ENCODE results near the gene SPDEF.

The SPDEF gene

GRCh38 chr6:34520645-34521462 is 35.3 kb downstream of the SPDEF start:
- no peak for TF ChIP-seq CTCF (IDR thresholded peaks at IDR 0.05; ENCODE audit: insufficient read depth, low read depth, low read length, missing control alignments)

GRCh38 chr6:34519971-34520644 is 36.0 kb downstream of the SPDEF start:
- DNase-seq (ENCODE audit: low read depth), result no peak
- TF ChIP-seq CTCF (IDR thresholded peaks at IDR 0.05; ENCODE audit: insufficient read depth, low read depth, low read length, missing control alignments), result no peak
- no peak overlapping the region for H3K4me3 ChIP-seq (ENCODE audit: low read length)

More at GRCh38 chr6:34520645-34521462, 35.3 kb downstream of the SPDEF start:
- H3K4me3 ChIP-seq (ENCODE audit: low read length), result no peak overlapping the region
- no peak for DNase-seq (ENCODE audit: low read depth)

- H3K4me3 ChIP-seq (ENCODE audit: low read length), result no peak overlapping the region
- DNase-seq (ENCODE audit: low read depth), result no peak
- no peak for TF ChIP-seq CTCF (IDR thresholded peaks at IDR 0.05; ENCODE audit: insufficient read depth, low read depth, low read length, missing control alignments)
Measured at GRCh38 chr6:34518669-34519365, 37.3 kb downstream of the SPDEF start.

- DNase-seq (ENCODE audit: low read depth), result no peak
- TF ChIP-seq CTCF (IDR thresholded peaks at IDR 0.05; ENCODE audit: insufficient read depth, low read depth, low read length, missing control alignments), result no peak
- H3K4me3 ChIP-seq (ENCODE audit: low read length), result no peak overlapping the region
Measured at GRCh38 chr6:34517966-34518365, 38.2 kb downstream of the SPDEF start.

DNA sequence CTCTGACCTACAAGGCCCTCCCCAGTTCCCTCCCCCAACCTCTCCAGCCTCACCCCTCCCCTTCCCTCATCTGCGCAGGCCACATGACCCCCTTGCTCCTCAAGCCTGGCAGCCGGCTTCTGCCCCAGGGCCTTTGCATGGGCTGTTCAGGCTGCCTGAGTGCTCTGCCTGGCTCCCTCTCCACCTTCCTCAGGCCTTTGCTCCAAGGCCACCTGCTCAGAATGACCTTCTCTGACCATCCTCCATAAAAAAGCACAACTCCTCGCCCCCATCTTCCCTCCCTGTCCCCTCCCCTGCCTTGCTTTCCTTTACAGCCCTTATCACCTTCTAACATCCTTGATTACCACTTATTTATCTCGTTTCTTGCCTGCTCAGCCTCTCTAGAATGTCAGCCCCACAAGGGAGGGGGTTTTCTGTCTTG is 38.7 kb downstream of the SPDEF start:
- no peak for DNase-seq (ENCODE audit: low read depth)
- TF ChIP-seq CTCF (IDR thresholded peaks at IDR 0.05; ENCODE audit: insufficient read depth, low read depth, low read length, missing control alignments), result no peak
- no peak overlapping the region for H3K4me3 ChIP-seq (ENCODE audit: low read length)

GRCh38 chr6:34516391-34517324 is 39.5 kb downstream of the SPDEF start:
- no peak for DNase-seq (ENCODE audit: low read depth)
- H3K4me3 ChIP-seq (ENCODE audit: low read length), result no peak overlapping the region
- TF ChIP-seq CTCF (IDR thresholded peaks at IDR 0.05; ENCODE audit: insufficient read depth, low read depth, low read length, missing control alignments), result no peak

Measured in epithelial cell of esophagus (primary cell).